ENCODE measurements around the gene GNL2.

Gene GNL2

DNA sequence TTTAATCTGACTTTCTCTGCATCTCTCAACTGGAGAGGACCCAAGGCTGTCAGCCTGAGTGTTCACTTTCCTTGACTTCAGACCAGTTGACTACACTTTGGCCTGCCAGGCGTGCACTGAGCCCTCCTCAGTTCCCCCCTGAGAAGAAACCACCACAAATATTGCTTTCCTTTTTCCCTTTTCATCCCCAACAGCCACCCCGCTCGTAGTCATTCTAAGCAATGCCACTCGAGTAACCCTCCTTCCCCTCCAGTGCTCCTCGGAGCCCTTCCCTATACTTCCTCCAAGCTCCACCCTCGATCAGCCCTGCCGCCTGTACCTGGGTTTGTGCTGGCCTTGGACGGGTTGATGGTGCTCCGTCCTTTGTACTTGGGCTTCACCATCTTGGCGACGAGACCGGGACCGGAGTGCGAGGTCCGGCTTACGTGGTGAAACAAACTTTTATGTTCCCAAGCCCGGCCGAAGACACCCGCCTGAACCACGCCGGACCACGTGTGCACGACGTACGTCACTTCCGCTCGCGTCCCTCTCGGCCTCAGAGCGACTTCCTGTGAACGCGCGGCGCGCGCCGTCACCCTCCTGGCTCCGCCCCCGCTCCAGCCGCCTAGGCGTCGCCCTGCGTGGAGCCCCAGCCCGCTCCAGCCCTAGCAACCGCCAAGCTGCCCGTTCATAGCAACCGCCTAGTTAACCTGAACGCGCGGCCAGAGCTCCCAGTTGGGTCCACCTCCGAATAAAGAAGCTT lies at the start of gene GNL2:
Gene GNL2 (minus strand): TSS at position 498 of the 742 bp plus-strand sequence. CDS start 115 bp downstream, at position 383.
- DNase-seq: peak; percentile 96

DNA sequence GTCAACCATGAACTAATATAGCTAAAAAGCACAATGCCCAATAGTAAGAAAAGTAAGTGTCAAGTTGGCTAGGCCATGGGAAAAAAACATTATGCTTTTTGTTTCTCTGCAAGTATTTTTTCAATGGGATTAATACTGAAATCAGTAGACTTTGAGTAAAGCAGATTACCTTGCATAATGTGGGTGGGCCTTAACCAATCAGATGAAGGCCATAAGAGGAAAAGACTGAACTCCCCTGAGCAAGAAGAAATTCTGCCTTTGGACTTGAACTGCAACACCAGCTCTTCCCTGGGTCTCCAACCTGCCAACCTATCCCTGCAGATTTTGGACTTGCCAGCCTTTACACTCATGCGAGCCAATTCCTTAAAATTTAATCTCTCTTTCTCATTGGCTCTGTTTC lies 45.3 kb upstream of the GNL2 start:
- DNase-seq: no peak

- DNase-seq: no peak
Measured at GRCh38 chr1:37636435-37636834, 40.7 kb upstream of the GNL2 start.

DNA sequence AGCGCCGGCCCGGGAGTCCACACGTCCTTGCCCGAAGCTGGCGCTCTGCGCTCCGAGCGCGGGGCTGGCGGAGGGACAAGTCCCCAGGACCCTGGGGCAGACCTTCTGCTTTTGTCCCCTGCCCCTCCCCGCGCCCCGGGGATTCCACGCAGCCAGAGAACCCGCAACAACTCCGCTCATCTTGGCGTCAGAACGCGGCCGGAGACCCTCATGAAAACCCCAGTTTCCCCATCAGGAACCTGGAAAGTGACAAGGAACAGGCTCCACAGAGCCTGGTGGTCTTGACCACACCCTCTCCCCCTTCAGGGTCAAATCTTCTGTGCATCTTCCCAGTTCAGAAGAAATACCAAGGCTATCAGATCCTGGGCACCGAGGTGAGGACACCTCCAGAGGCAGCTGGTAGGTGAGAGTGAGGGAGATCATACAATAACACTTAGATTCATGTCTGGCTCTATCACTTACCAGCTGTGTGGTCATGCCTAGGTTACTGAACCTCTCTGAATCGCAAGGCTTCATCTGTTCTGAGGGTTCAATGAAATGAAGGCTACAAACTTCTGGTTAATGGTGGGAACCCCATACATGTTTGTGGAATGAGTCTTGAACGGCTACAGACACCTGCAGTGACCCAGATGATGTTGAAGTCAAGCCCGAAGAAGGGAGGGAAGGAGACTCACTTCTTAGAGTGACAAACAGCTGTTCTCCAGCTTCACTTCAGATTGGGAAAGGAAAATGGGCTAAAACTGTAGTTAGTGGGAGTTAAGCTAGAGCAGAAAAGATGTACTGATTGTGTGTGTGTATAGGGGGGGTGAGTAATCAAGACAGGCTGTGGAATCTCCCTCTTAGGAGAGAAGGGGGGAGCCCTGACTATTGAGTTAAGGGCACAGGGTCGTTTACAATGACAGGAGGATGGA lies 39.5 kb upstream of the GNL2 start:
- DNase-seq: no peak

- no peak for DNase-seq
Measured at GRCh38 chr1:37634244-37634991, 38.7 kb upstream of the GNL2 start, which contains the start of gene RSPO1. TSS of gene RSPO1 (minus strand) at chr1:37634892. CDS start at chr1:37629661, 5,231 bp downstream.

DNA sequence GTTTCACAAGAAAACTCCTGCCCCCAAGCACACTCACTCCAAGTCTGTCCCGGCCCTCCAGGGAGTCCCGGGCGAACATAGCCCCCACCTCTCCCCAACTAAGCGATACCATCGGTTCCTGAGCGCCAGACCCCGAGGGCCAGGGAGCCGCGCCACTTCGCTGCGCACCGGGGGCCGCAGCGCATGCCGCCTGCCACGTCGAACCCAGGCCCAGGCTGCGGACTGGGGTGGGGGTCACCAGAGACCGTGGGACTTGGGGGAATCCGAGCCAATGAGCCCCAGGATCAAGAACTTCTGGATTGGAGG lies 38.2 kb upstream of the GNL2 start:
- DNase-seq: no peak

DNA sequence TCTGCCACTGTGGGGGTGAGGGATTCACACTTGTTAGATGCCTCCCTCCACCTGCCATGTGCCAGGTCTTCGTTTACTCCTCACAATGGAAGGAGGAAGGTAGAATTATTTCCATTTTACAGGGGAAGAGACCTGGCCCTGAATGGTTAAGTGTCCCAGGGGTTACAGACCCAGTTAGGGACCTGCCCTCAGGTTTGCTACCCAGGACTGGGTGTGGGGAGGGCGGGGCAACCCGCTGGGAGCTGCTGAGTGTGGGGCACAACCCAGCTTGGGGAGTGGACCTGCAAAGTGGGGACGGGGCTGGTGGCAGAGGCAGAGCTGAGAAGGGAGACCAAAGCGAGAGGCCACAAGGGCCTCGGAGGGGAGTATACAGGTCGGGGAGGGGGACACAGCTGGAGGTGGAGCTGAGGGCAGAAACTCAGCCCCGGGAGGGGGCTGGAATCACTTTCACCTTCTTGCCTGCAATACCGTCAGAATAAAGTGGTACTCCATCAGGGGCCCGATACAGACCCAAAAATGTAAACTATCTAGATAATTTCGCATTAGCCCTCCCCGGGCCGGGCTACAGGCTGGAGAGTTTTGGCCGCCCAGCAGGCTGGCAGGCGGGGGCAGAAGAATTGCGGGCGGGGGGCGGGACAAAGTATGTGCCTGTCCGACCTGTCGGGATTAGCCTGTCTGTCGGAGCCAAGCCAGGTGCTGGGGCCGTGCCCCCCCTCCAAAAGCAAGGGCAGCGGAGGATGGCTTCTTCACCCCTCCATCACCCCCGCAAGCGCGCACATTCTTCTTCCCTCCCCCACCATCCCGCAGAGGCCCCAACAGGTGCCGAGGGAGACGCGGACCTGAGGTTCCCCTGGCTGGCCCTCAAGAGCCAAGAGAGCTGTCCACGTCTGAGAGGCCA lies 37.6 kb upstream of the GNL2 start:
- no peak for DNase-seq

DNA sequence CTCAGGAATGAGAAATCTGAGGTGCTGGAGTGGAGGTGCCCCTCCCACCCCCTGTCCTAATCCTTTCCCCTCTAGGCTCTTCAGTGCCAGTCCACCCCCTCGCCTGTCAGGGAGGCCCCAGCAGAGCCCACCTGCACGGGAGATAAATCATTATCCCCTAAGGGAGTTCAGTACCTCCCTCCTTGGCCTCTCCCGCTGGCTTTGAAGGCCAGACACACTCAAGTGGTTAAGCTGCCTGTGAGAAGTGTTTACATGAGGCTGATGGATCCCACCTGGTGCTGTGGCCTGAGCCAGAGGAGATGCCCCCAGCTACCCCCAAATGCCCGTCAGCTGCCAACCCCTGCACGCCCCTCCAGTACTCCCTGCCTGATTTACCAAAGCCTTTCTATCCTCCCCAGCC lies 35.3 kb upstream of the GNL2 start:
- no peak for DNase-seq

GRCh38 chr1:37630426-37631028 lies 34.8 kb upstream of the GNL2 start:
- DNase-seq: no peak

- no peak for DNase-seq
Measured at GRCh38 chr1:37629726-37630425, 34.1 kb upstream of the GNL2 start.

- no peak for DNase-seq
Measured at GRCh38 chr1:37629008-37629407, 33.3 kb upstream of the GNL2 start.

DNA sequence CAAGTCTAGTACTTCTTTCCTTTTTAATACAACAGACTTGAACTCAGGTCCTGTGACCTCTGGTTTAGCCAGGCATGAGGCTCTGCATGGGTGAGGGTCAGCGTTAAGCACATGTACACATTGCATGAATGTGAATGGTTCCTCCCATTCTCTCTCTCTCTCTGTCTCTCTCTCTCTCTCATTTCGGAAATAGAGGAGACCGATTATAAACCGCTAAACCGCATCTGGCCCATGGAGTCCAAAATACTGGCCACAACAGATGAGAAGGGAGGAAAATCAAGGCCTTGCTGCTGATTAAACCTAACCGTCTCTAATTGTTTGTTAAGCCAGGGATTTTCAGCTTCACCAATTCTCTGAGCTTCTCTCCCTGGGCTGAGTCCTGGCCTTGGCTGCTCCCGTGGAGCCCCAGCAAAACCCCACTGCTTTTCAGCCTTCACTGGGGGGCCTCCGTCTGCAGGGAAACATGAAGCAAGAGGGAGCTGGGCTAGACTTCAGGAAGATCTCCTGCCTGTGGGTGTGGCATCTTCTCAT lies 32.4 kb upstream of the GNL2 start:
- DNase-seq: no peak

DNA sequence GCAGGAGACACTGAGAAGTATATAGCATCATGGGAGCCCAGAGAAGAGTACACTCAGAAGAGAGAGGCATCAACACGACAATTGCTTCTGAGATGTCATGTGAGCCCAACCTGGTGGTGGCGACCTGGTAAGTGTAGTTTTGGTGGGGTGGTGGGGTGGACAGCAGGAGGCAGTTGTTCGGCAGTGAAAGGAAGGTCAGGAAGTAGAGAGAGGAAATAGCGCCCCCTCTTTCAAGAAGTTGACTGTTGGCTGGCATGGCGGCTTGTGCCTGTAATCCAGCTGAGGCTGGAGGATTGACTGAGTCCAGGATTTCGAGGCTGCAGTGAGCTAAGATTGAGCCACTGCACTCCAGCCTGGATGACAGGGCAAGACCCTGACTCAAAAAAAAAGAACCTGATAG lies 26.4 kb upstream of the GNL2 start:
- DNase-seq: no peak

DNA sequence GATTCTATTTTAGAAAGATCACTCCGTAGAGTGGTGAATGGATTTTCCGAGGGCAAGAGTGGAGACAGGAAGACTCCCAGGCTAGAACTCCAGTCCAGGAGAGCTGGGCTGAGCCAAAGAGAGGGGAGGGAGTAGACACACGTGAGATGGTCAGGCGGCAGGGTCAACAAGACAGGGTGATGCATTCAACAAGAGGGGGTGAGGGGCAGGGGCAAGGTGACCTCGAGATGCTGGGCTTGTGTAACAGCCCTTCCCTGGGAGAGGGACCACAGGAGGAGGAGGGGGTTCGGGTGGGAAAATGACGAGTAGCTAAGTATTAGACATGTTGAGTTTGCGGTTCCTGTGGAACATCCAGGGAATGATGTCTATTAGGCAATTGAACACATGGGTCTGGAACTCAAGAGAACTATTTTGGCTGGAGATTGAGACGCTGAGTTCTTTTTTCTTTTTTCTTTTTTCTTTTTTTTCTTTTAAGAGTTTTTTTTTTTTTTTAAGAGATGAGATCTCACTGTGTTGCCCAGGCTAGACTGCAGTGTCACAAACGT lies 25.7 kb upstream of the GNL2 start:
- no peak for DNase-seq

DNA sequence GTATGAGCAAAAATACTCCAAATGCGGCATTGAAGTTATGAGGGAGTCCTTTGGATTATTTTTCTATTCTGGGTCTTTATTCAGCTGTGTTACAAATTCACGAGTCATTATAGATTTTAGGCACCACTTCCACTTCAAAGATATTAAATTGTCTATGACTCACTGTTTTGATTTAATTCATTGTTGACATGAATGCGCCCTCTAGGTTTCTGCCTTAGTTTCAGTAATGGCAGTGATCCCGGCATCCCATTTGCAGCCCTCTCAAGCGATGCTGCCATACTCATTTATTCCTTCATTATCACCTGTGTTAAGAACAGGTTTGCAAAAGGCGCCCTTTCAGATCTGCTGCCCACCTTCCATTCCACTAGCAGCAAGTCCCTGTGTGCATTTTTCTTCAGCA lies 25.0 kb upstream of the GNL2 start:
- no peak for DNase-seq

- no peak for DNase-seq
Measured at GRCh38 chr1:37616330-37616729, 20.6 kb upstream of the GNL2 start.

- no peak for DNase-seq
Measured at GRCh38 chr1:37614105-37614504, 18.4 kb upstream of the GNL2 start.

- no peak for DNase-seq
Measured at GRCh38 chr1:37612186-37612585, 16.4 kb upstream of the GNL2 start.

DNA sequence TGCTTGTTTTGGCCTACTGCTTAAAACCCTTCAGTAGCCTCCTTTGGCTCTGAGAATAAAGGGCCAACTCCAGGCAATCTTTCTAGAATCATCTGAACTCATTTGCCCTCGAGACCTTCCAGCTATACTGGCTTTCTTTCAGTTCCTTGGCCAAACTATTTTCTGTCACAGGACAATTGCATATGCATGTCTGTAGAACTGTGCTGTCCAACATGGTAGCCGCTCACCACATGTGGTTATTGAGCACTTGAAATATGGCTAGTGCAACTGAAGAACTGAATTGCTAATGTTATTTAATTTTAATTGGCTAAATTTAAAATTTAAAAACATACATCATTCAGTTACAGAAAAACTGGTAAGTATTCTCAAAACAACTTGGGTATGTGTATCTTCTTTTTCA lies 14.3 kb upstream of the GNL2 start:
- DNase-seq: no peak

DNA sequence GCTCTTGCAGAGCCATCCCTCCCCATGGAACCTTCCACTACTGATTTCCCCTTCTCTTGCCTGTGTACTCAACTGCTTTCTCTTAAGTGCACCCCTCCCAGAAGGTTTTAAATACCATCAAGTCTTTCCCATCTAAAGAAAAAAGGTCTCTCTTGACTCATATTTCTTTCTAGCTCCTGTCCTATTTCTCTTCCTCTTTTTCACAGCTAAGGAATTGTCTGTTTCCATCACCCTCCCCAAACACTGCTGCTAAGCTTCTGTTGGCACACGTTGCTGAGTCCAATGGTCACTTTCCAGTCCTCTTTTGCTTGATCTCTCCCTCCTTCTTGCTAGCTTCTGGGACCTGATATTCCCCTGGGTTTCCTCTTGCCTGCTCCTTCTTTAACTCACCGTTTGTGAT lies 13.3 kb upstream of the GNL2 start:
- DNase-seq: no peak
